Subcutaneous abdominal adipose tissue (tissue), 5 donors: ENCODE data around the gene B3GALT2.

Experiments used
- H3K27ac ChIP-seq: one replicate; pipeline ENCODE4 v1.7.0; 2013; ENCODE audit warnings: low read depth, mild to moderate bottlenecking, inconsistent platforms, low read length, moderate library complexity
- H3K27me3 ChIP-seq, 5 donors: one replicate each; pipeline ENCODE4 v1.7.0; 2013; ENCODE audit warnings: low read length in 5 of 5, inconsistent platforms in 1 of 5; ENCODE audit not compliant: control insufficient read depth in 5 of 5, insufficient read depth in 4 of 5
- H3K36me3 ChIP-seq, 5 donors: one replicate each; pipeline ENCODE4 v1.7.0; 2013; ENCODE audit warnings: low read length in 5 of 5; ENCODE audit not compliant: control insufficient read depth in 5 of 5, insufficient read depth in 5 of 5
- H3K4me1 ChIP-seq, 5 donors: one replicate each; pipeline ENCODE4 v1.7.0; 2013; ENCODE audit warnings: low read length in 5 of 5, mild to moderate bottlenecking in 3 of 5, moderate library complexity in 1 of 5; ENCODE audit not compliant: control insufficient read depth in 5 of 5, insufficient read depth in 5 of 5
- H3K4me3 ChIP-seq, 5 donors: one replicate each; pipeline ENCODE4 v1.7.0; 2013; ENCODE audit warnings: low read length in 5 of 5, low read depth in 1 of 5
- H3K9ac ChIP-seq, 5 donors: one replicate each; pipeline ENCODE4 v1.7.0; 2013; ENCODE audit warnings: low read length in 5 of 5, mild to moderate bottlenecking in 4 of 5, moderate library complexity in 3 of 5
- H3K9me3 ChIP-seq, 5 donors: one replicate each; pipeline ENCODE4 v1.7.0; 2013; ENCODE audit warnings: low read length in 5 of 5; ENCODE audit not compliant: control insufficient read depth in 5 of 5
- donor health status: healthy.
- donor health status: healthy.
- donor health status: healthy.
- donor health status: healthy.
- donor health status: healthy.

The B3GALT2 gene

DNA sequence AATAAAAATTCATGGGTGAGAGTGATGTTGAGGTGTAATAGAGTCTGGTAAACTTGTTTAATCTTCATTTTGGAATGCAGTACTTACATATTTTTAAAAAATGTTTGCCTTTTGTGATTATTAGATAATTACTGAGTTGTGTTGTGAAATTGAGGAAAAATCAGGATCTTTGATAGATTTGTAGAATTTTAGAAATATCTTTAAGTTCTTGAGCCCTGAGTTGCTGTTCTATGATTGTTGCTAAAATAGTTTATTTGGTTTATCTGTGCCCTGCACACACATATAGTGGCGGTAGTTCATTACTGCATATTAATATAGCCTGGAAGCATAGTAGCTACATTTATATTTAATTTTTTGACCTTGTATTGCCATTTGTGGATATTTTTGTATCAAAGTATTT, 1.6 kb downstream of the B3GALT2 start:
- H3K27ac ChIP-seq = no peak overlapping the region
- no peak overlapping the region for H3K4me3 ChIP-seq
- H3K9me3 ChIP-seq = no peaks in the 10 kb centered on the region
- H3K36me3 ChIP-seq = no peaks in the 10 kb centered on the region
- no peaks in the 10 kb centered on the region for H3K27me3 ChIP-seq
- H3K4me1 ChIP-seq = peaks cover 0 to 30% (median 12%) of the 10 kb centered on the region in 5 donors
- no peak overlapping the region for H3K9ac ChIP-seq

GRCh38 chr1:193183019-193183627, 3.3 kb downstream of the B3GALT2 start:
- no peaks in the 10 kb centered on the region for H3K9me3 ChIP-seq
- no peak overlapping the region for H3K4me3 ChIP-seq
- H3K9ac ChIP-seq = peak overlapping the region in 1 of 5 donors; percentile 40
- no peak overlapping the region for H3K27ac ChIP-seq
- no peaks in the 10 kb centered on the region for H3K36me3 ChIP-seq
- H3K27me3 ChIP-seq = no peaks in the 10 kb centered on the region
- H3K4me1 ChIP-seq = peaks cover 0 to 30% (median 12%) of the 10 kb centered on the region in 5 donors

DNA sequence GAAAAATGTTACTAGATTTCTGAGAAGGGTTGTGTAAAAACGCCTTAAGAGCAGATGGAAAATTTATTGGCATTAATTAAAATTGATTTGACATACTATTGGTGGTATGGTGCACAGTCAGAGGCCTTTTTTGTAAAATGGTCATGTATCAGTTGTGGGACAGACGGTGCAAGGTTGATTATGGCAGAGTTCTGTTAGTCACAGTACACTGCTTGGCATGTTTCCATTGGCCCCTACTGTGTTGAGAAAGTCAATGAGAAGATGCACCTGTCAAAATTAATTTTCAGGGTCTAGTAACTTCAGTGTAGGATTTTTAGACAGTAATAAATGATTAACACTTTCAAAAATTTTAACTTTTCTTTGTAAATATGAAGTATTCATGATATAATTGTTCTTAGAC, 4.4 kb downstream of the B3GALT2 start:
- H3K4me3 ChIP-seq = no peak overlapping the region
- H3K27ac ChIP-seq = no peak overlapping the region
- H3K9ac ChIP-seq = no peak overlapping the region

GRCh38 chr1:193181536-193181935, 4.9 kb downstream of the B3GALT2 start:
- H3K27ac ChIP-seq = no peak overlapping the region
- H3K36me3 ChIP-seq = peaks cover 0 to 4% (median 0%) of the 10 kb centered on the region in 5 donors
- no peaks in the 10 kb centered on the region for H3K9me3 ChIP-seq
- H3K9ac ChIP-seq = no peak overlapping the region
- no peak overlapping the region for H3K4me3 ChIP-seq
- H3K27me3 ChIP-seq = no peaks in the 10 kb centered on the region
- H3K4me1 ChIP-seq = peaks cover 0 to 22% (median 8%) of the 10 kb centered on the region in 5 donors

More for the DNA sequence above, 4.4 kb downstream of the B3GALT2 start:
- Histone ChIP-seq H3K36me3 (peaks cover 0 to 1% (median 0%) of the 10 kb centered on the region in 5 donors), H3K9me3 (no peaks in the 10 kb centered on the region), H3K27me3 (no peaks in the 10 kb centered on the region), H3K4me1 (peaks cover 0 to 26% (median 9%) of the 10 kb centered on the region in 5 donors)

- H3K36me3 ChIP-seq = peaks cover 0 to 4% (median 0%) of the 10 kb centered on the region in 5 donors
- peaks cover 0 to 18% (median 0%) of the 10 kb centered on the region in 5 donors for H3K4me1 ChIP-seq
- H3K27me3 ChIP-seq = no peaks in the 10 kb centered on the region
- no peaks in the 10 kb centered on the region for H3K9me3 ChIP-seq
- no peak overlapping the region for H3K27ac ChIP-seq
- H3K9ac ChIP-seq = no peak overlapping the region
- H3K4me3 ChIP-seq = no peak overlapping the region
Measured at GRCh38 chr1:193179094-193179493, 7.3 kb downstream of the B3GALT2 start.

GRCh38 chr1:193176788-193177187, 9.6 kb downstream of the B3GALT2 start:
- Histone ChIP-seq H3K27me3 (no peaks in the 10 kb centered on the region), H3K36me3 (peaks cover 0 to 4% (median 0%) of the 10 kb centered on the region in 5 donors), H3K9ac (no peak overlapping the region)

DNA sequence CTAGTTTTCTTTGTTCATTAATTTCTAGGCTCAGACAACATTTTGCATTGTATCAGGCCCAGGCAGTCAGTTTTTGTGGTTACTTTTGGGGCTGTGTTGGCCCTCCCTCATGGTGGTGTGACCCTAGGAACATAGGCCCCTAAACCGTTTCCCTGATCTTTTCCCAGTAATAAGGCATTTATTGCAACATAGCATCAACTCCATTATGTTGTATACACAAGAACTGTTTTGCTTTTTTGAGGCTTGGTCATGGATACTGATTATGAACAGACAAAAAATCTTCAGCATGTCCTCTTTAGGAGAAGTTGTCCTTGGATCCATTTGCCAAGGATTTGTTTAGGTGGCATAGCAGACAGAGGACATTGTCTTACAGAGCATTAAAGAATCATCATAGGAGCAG, 10.3 kb downstream of the B3GALT2 start:
- H3K9me3 ChIP-seq = no peaks in the 10 kb centered on the region
- no peaks in the 10 kb centered on the region for H3K27me3 ChIP-seq
- no peak overlapping the region for H3K9ac ChIP-seq
- H3K4me1 ChIP-seq = peaks cover 0 to 6% (median 0%) of the 10 kb centered on the region in 5 donors
- H3K27ac ChIP-seq = no peak overlapping the region
- H3K4me3 ChIP-seq = no peak overlapping the region
- peaks cover 0 to 4% (median 0%) of the 10 kb centered on the region in 5 donors for H3K36me3 ChIP-seq

More at GRCh38 chr1:193176788-193177187, 9.6 kb downstream of the B3GALT2 start:
- H3K4me1 ChIP-seq = peaks cover 0 to 10% (median 0%) of the 10 kb centered on the region in 5 donors
- no peak overlapping the region for H3K27ac ChIP-seq
- no peaks in the 10 kb centered on the region for H3K9me3 ChIP-seq
- H3K4me3 ChIP-seq = no peak overlapping the region

GRCh38 chr1:193157360-193157759, 29.1 kb downstream of the B3GALT2 start:
- Histone ChIP-seq H3K36me3 (peaks cover 9 to 29% (median 22%) of the 10 kb centered on the region in 5 donors), H3K4me1 (no peaks in the 10 kb centered on the region), H3K27me3 (no peaks in the 10 kb centered on the region), H3K9ac (peak overlapping the region in 1 of 5 donors; percentile 7), H3K4me3 (no peak overlapping the region), H3K9me3 (no peaks in the 10 kb centered on the region), H3K27ac (no peak overlapping the region)

DNA sequence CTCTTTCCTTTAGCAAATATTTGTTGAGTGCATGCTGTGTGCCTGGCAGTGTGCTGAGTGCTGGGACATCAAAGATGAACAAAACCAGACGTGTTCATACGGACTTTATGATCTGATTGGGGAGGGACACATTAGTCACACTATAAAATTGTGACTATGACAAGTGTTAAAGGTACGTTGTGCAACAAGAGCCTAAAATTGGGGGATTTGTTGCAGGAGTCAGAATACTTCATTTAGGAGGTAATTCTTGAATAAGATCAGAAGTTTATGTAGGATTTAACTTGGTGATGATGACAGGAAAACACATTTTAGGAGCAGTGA, 29.6 kb downstream of the B3GALT2 start:
- Histone ChIP-seq H3K27me3 (no peaks in the 10 kb centered on the region), H3K9me3 (no peaks in the 10 kb centered on the region), H3K27ac (no peak overlapping the region), H3K36me3 (peaks cover 9 to 32% (median 27%) of the 10 kb centered on the region in 5 donors), H3K9ac (no peak overlapping the region), H3K4me3 (no peak overlapping the region), H3K4me1 (no peaks in the 10 kb centered on the region)

- Histone ChIP-seq H3K4me3 (no peak overlapping the region), H3K36me3 (peaks cover 12 to 37% (median 28%) of the 10 kb centered on the region in 5 donors), H3K9ac (no peak overlapping the region), H3K4me1 (no peaks in the 10 kb centered on the region), H3K27me3 (no peaks in the 10 kb centered on the region), H3K27ac (no peak overlapping the region), H3K9me3 (no peaks in the 10 kb centered on the region)
Measured at GRCh38 chr1:193156117-193156821, 30.1 kb downstream of the B3GALT2 start.
